HG03108 (cell line): Measurements from ENCODE around the gene HSD17B3.
"Not testable (repeated sequence)": the region's sequence is repeated elsewhere in the genome, so short reads cannot be mapped to it uniquely, and the experiment has no call there.

Experiments
- ATAC-seq: cut with Tn5 transposase; IDR thresholded peaks from one replicate; pipeline ENCODE4 v1.9.1; 2021; ENCODE audit warnings: moderate library complexity; ENCODE audit not compliant: unreplicated experiment

HSD17B3 gene

DNA sequence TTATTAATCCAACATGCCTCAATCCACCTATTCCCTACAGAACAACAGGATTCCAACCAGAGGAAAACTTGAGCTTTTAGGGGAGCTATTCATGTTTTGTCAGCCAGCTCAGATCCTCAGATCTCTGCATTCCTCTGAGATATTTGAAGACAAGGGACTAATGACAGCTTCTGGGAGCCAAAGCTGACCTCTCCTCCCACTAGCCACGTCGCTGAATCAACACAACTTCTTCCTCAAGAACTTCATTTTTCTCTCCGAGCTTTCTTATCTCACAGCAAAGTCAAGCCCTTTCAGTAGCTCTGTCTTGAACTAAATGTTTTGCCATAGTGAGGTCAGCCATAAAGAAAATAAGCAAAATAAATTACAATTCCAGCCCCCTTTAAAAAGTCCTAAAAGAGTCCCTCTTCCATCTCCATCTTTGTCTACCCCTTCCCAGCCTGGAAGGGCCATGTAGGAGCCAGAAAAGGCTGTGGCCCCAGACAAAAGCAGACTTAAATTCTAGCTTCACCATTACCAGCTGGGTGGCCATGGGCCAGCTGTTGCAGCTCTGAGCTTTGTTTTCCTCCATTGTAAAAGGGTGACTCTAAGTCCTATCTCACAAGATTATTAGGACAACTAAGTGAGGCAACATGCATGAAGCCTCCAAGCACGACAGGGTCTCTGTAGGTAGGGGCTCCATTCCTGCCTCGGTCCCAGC is 65.0 kb downstream of the HSD17B3 start:
- ATAC-seq, result no peak

DNA sequence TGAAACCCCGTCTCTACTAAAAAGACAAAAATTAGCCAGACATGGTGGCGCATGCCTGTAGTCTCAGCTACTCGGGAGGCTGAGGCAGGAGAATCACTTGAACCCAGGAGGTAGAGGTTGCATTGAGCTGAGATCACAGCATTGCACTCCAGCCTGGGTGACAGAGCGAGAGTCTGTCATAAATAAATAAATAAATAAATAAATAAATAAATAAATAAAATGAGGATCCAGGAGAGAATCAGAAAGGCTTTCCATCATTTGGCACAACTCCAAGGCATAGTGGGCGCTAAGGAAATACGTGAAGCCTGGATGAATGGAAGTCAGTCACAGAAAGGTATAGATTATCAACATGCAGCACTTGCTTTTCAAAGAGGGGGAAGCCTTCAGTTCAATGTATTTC is 65.6 kb downstream of the HSD17B3 start:
- ATAC-seq, result not testable (repeated sequence)

DNA sequence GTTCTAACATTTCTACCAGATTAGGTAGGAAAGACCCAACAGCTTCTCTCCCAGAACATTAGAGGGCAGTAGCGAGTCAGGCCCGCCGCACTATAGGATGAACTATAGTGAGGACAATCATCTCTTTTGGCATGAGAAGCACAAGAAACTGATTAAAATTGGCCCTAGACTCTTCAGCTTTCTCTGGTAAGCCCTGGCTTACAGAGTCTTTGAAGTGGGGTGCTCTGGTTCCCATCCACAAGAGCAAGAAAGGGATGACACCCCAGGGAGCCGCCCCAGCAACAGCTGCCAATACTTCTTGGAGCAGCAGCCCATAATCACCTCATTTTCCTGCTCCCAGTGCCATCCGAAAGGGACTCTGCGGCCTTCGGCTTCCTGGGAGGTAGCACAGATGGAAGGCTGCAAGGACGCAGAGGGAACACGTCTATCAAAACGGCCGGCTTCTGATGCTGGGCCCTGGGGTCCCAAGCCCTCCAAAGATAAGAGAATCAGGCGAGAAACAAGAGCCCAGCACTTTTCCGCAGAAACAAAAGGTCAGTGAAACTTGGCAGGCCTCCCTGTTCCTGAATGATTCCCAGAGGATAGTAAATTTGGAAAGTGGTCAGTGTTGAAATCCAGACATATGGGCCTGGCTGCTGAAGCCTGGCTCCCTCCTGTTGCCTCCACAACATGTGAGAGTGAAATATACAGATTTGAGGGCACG is 69.3 kb downstream of the HSD17B3 start:
- ATAC-seq, result no peak

DNA sequence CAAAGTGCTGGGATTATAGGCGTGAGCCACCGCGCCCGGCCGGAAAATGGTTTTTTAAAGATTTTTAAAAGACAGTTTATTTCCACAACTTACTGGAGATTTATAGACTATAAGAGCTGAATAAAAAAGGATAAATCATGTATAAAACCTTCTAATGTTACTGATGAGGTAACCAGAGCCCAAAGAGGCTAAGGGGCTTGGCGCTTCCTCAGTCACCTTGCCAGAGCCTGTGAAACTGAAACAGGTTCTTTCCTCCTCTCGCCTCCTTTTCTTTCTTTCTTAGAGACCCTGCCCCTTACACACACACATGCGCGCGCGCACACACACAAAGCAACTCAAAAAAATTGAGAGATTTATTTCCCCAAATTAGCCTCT is 69.8 kb downstream of the HSD17B3 start:
- no peak for ATAC-seq

DNA sequence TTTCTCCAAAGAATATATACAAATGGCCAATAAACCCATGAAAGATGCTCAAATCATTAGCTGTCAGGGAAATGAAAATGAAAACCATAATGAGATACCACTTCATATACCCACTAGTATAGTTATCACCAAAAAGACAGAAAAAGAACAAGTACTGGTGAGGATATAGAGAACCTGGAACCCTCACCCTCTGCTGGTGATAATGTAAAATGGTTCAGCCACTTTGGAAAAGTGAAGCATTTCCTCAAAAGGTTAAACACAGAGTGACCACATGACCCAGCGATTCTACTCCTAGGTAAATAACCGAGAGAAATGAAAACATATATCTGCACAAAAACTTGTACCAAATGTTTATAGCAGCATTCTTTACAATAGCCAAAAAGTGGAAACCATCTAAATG is 72.0 kb downstream of the HSD17B3 start:
- ATAC-seq, result no peak

DNA sequence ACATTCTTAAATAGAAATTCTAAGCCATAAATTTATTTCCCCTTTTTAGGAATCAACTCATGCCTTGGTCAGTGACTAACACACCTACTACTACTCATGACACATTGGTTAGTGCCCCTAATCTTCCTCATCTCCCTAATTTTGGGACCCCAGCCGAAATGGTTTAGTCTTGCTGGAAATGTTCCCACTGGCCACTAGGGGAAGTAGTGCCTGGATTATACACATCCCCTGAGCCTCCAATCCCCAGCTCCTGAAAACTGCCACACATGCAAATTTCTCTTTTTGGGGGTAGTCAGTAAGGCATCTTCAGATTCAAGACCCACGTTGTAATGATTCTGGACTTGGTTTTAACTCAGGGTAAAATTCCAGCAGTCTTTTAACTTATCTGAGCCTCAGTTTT is 79.8 kb downstream of the HSD17B3 start:
- no peak for ATAC-seq

DNA sequence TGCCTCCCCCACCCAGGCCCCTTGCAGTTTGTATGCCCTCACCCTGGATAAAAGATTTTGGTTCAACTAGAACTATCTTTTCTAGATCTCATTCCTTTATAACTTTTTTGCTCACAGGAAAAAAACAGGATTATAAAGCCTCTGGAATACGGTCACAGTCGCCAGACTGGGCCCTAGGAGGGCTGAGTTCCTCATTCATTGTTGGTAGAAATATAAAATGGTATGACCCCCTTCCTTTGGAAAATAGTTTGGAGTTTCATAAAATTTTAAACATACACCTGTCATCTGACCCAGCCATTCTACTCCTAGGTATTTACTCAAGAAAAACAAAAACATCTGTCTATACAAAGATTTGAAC is 82.1 kb downstream of the HSD17B3 start:
- ATAC-seq, result no peak

DNA sequence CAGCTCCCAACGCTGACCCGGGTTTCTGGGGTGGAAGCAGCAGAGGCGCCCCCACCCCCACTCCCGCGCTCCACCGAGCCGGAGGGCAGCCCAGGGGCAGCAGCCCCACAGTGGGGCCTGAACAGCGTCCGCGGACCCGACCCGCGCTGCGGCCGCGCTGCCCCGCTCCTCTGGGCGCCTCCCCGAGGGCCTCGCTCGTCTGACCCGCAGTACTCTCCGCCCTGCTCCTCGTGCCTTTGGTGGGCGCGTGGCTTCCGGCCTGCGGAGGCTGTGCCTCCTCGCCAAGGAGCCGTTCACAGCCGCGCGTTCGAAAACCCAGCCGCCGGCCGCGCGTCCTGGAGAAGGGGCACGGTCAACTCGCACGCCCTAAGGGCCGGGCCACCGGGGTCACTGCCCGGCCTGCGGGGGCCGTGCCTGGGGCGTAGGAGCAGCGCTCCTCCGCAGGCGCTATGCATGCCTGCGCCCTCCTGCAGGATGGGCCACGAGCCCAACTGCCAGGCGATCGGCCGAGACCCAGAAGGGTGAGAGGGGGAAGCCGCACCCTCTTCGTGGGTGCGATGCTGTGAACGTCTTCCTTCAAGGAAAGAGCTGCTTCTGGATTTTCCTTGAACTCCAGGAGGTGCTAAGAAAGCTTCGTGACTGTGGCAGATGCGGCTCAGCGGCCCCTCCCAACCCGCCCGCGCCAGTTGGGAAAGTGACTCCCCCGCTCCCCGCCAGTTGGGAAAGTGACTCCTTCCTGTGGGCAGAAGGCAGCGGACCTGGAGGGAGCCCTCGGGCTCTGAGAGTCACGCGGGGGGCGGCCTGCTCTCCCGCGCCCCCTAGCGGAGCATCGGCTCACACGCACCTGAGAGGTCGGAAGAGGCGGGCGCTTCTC is 82.7 kb downstream of the HSD17B3 start:
- ATAC-seq, result no peak

DNA sequence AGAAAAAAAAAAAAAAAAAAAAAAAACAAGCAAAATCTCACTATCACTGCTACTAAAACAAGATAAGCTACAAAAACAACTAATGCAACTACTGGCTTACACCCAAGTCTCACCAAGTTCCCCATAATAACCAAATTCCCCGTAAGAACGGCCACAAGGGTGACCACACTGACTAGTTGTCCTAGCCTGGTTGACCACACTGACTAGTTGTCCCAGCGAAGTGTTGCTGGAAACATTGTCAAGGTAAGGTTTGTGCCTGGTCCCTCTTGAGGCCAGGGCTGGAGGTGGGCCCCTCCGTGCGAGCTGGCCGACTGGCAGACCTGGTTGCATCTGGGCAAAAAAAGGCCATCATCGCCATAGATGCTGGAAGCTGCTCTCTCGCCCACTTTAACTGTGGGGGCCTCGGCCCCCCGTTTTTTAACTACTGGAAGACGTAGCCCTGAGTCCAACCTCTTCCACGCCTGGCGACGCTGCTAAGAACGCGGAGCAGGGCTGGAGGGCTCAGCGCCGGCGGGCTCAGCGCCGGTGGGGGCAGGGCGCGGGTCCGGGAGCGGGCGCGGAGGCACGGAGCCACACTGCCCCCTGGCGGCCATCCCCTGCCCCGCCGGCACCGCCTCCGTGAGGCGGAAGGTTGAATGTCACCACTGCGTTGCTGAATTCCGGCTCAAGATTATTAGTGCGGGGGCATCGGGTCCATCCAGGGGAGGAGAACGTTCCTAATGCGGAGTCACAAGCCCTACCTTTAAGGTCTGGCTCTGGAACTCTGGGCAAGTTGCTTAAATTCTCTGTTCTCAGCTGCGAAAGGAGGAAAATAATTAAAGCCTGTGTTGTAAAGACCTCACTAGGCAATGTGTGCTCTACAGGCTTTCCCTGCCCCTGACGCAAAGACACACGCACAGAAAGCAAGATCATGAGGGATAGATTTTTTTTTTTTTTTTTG is 84.0 kb downstream of the HSD17B3 start:
- ATAC-seq, result no peak

DNA sequence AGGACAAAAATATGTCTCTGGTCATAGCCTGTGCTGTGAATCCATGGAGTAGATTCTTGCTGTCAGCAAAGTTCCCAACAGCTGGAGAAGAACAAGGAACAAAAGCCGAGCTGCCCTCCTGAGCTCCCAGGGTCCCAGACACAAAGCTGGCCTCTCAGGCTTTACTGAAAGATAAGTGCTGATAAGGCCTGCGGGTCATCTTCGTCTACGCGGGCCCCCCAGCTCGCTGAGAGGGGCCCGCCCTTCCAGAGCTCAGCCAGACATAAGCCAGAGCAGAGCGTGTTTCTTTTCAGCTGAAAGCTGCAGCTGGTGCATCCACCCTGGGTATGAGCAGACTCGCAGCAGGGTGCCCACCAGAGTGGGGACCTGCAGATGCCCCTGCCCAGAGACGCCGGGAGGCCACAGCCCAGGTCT is 84.7 kb downstream of the HSD17B3 start:
- ATAC-seq, result no peak

DNA sequence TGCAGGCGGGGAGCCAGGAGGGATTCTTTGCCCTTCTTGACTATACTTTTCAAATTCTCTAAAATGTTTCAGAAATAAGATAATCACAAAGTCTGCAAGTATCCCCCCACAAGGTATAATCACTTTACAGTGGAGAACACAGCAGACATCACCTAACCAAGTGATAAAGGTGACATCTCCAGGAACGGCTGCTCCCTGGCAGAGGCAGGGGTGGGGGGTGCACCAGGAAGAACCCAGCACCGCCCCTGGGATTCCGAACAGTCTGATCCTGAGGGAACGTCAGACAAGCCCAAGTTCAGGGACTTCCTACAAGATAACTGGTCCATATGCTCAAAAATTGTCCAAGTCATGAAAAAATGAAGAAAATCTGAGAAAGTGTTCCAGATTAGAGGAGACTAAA is 85.4 kb downstream of the HSD17B3 start:
- no peak for ATAC-seq

DNA sequence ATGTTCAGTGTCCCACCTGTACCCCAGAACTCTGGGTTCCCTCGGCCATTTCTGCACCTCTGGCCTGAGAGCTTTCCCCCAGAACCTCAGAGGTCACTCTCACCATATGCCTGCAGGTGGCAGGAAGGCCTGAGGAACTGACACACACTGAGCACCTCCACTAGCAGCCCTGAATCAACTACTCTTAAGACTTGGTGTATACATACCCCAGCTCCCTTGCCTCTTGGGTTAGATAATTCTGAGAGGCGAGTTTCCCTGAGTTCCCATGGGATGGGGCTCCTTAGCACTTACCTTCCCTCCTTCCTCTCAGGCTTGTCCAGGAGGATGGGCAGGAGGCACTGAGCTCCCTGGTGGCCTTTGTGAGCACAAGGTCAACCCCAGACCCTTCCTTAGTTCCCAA is 86.1 kb downstream of the HSD17B3 start:
- no peak for ATAC-seq

DNA sequence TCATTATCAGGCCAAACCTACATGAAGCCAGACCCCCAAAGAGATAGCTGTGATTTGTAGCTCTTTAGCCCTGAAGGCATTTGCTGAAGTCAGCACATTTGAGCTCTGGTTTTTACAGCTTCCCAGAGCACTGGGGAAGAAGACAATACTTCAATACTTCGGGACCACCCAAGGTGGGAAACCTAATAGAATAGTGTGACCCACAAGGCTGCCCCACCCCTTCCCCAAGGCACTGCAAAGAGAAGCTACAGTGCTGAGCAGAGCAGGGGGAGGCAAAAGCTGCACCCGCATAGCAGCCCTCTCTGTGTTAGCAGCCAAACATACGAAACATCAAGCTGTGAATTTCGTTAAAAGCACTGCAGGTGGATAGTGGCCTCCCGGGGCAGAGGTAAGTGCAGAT is 87.3 kb downstream of the HSD17B3 start:
- ATAC-seq, result no peak

DNA sequence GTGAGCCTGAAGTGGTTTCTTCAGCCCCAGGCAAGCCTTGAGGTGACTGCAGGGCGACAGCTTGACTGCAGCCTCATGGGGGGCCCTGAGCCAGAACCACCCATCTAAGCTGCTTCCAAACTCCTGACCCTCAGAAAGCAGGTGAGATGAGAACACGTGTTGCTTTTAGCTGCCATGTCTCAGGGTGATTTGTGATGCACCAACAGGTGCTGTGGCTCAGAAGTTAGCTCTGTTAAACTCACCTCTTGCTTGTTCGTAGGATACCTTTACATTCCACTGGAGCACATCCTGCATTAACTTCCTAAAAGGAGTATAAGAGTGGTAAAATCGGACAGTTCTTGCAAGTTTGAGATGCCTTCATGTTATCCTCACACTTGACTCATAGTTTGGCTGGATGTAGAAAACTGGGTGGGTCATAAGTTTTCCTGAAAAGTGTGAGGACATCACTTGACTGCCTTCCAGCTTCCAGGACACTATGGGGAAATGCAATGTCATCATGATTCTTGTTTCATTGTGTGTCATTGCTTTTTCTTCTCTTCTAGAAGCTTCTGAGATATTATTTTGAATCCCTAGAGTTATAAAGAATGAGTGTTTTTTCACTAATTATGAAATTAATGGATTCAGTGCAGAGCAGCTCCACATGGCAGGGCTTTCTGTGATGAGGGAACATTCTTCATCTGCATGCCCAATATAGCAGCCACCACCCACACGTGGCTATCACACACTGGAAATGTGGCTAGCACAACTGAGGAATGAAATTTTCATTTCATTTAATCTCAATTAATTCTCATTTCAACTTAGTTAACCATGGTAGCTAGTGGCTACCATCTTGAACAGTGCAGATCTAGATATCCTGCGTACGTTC is 92.3 kb downstream of the HSD17B3 start:
- no peak for ATAC-seq

DNA sequence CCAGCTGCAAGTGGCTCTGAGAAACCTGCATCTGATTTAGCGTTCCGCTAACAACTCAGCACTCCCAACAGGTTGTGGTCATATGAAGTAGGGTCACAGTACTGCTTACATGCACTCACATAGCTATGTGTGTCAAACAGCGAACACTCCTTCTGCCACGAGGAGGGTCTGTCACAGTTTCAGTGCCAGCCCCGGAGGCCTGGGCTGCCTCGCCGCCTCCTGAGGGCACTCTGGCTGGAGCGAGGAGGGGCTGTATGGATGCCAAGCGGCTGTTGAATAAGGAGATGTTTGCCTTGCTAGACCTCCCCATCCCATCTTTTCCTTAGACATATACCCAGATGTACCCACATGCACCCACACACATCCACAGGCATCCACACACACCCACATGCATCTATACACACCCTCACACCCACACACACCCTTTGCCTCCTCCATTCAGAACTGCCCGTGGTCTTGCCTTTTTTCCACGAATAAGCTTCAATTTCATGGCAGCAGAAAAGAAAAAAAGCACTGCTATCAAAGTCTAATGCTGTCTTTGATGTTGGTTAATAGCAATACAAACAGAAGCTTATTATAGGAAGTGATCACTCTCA is 95.7 kb downstream of the HSD17B3 start:
- no peak for ATAC-seq

DNA sequence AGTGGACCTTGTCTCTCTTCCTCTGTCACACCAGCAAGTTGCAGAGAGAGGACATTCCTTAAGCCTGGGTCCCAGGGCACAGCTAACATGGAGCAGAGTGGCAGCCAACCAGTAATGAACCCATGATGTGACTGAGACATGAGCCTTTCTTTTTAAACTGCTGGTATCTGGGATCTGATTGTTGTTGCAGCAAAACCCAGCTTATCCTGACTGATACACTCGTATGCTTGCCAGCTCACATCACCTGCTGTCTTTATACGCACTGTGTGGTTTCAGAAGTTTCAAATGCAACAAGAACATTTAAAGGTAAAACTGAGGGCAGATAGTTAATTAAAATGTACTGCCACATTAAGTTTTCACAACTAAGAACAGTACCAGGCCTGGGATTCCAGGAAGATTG is 97.1 kb downstream of the HSD17B3 start:
- ATAC-seq, result no peak

DNA sequence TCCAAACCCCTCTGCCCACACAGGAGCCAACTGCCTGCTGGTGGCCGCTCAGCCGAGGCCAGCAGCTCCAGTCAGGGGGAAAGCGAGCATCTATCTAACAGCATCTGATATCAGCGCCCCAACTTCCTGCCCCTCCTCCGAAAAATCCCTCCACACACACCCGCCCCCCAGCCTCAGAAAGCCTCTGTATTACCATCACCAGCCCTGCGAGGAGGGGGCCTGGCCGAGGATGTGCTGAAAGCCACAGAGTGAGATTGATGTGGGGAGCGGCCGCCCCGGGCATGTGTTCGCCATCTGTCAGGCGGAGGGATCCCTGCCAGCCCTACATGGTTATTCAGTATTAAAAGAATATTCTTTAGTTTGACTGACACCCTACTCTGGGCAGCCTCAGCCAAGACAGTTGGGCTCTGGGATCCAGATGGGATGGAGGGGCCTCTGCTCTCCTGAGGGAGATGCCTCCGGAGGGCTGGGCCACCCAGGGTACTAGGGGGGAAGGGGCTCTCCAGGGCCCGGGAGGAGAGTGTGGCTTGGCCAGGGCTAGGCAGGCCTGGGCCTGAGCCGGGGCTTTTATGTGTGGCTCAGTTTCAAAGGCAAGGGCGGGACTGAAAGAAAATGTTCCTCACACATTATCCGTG is 98.0 kb downstream of the HSD17B3 start:
- no peak for ATAC-seq

DNA sequence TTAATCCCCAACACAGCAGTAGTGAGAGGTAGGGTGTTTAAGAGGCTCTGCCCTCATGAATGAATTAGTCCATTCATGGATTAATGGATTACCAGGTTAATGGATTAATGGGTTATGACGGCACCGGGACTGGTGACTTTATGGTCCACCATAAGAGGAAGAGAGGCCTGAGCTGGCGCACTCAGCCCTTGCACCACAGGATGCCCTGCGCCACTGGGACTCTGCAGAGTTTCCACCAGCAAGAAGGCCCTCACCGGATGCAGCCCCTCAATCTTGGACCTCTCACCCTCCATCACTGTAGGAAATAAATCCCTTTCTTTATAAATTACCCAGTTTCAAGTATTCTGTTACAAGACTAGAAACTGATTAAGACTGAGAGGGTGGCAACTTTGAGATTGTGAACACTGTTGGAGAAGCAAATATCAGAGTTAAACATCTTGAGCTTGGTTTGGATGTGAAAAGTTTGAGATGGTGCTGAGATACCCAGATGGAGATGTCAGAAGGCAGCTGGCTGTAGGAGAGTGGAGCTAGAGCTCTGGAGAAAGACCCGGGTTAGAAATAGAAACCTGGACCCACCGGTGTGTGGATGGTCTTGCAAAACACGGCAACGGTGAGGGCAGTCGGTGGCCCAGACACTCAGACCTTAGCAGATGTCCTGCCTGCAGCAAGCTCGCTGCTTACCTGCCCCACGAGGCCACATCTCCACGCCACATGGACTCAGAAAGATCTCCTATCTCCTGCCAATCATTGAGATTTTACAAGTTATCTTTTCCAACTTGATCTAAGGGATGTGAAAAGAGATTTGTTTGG is 98.8 kb downstream of the HSD17B3 start:
- no peak for ATAC-seq
